Bronchial smooth muscle cell (primary cell): Measurements from ENCODE around the gene ZNF165. TPM values are rescaled to one million over a fixed set of nuclear protein-coding genes. Genes with fewer than 3 reads are reported as not detected.

Experiments
- total RNA-seq: library from RNA; depleted of rRNA; stranded (reverse); fragments of >200 nt; gene quantifications from 2 replicates; pipeline ENCODE4 v1.2.1, GENCODE V29; 2014

ZNF165 gene
- 0.47 and 0.52 TPM in 2 replicates for total RNA-seq

DNA sequence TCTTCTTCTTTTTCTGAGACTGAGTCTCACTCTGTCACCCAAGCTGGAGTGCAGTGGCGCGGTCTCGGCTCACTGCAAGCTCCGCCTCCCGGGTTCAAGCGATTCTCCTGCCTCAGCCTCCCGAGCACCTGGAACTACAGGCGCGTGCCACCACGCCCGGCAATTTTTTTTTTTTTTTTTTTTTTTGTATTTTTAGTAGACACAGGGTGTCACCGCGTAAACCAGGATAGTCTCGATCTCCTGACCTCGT, at the start of gene ZNF165:
TSS of gene ZNF165 (plus strand) at position 188 of the 250 bp plus-strand sequence. CDS start 4,913 bp downstream, outside the sequence.

GRCh38 chr6:28124350-28124970, 44.1 kb downstream of the ZNF165 start, which contains the start of gene ZSCAN16:
Gene ZSCAN16, plus strand, starts transcription at chr6:28124609. Its CDS starts 835 bp downstream, at chr6:28125444.

Other genes starting within 250 kb of the ZNF165 start
- gene OR2B2, start 168.2 kb upstream of the ZNF165 start, total RNA-seq: not detected in 2 replicates
- gene OR2B6, start 123.3 kb upstream of the ZNF165 start, total RNA-seq: not detected in 2 replicates
- gene ZSCAN16, start 44.0 kb downstream of the ZNF165 start, total RNA-seq: 2.0 and 3.3 TPM in 2 replicates
- gene ZKSCAN8, start 61.3 kb downstream of the ZNF165 start, total RNA-seq: 13.1 and 13.6 TPM in 2 replicates
- gene ZSCAN9, start 144.7 kb downstream of the ZNF165 start, total RNA-seq: 9.3 and 9.5 TPM in 2 replicates
- 5.5 and 7.3 TPM in 2 replicates for gene ZKSCAN4, start 171.7 kb downstream of the ZNF165 start, total RNA-seq
- gene NKAPL, start 178.7 kb downstream of the ZNF165 start, total RNA-seq: 0.26 and 2.0 TPM in 2 replicates
- gene ZSCAN26, start 186.6 kb downstream of the ZNF165 start, total RNA-seq: 16.7 and 19.1 TPM in 2 replicates
- gene PGBD1, start 201.0 kb downstream of the ZNF165 start, total RNA-seq: 3.8 and 4.5 TPM in 2 replicates